K562 (cell line): Measurements from ENCODE around the gene PLEKHA1. TPM values are rescaled to one million over a fixed set of nuclear protein-coding genes. Genes with fewer than 3 reads are reported as not detected.
A peak's percentile ranks its signal among the peaks of the same experiment; 100 is the strongest.

Experiments
- ATAC-seq: fragments of 200-7000 bp; cut with Tn5 transposase; 3 replicates; pipeline ENCODE4 v1.9.1; 2020; ENCODE audit warnings: moderate library complexity
- BruUV-seq: library from RNA; stranded (reverse); fragments of 400-500 nt; replicated peaks from 2 replicates; lab custom pipeline; 2021; lab: Mats Ljungman, UMichigan
- CTCF ChIA-PET: fragments of 300-600 bp; formaldehyde crosslinking; extraction: SDS; loops from one replicate; lab custom pipeline; 2021; ENCODE audit warnings: low intra/inter-chr PET ratio; lab: Yijun Ruan, JAX
- POLR2A ChIA-PET: fragments of 300-600, 350-650 bp; sonication (Branson Sonifier 250); formaldehyde crosslinking; extraction: SDS; loops from one replicate; lab custom pipeline; 2021; ENCODE audit warnings: antibody characterized with exemption, inconsistent platforms; lab: Yijun Ruan, JAX
- DNase-seq, 4 experiments: peaks; one replicate each; pipeline versions ENCODE4 v3.0.0 to v3.0.0-alpha.2; 2011 to 2018; ENCODE audit warnings: low spot score in 3 of 4, mixed read lengths in 3 of 4; ENCODE audit errors: extremely low read depth in 1 of 4
- FAIRE-seq: peaks from 2 replicates; lab custom pipeline; 2011; peaks lifted over from hg19 to GRCh38; lab: Jason Lieb, UNC
- H2AFZ ChIP-seq: 2 replicates; pipeline ENCODE4 v1.6.0; 2011; ENCODE audit warnings: low read depth, low read length, control low read depth, inconsistent platforms
- H3K27ac ChIP-seq: fragments of 200-600 bp; 3 replicates; pipeline ENCODE4 v1.8.0; 2011; ENCODE audit warnings: low read depth, mild to moderate bottlenecking, control low read depth, inconsistent platforms, low read length, moderate library complexity, mixed read lengths; ENCODE audit errors: extremely low read depth
- H3K27me3 ChIP-seq, 2 experiments: fragments of 300-600 bp in 1 of 2; 2 replicates in 1 of 2; 3 replicates in 1 of 2; pipeline versions ENCODE4 v1.6.0 to v1.8.0; 2011; ENCODE audit warnings: inconsistent platforms in 2 of 2, low read length in 2 of 2, mild to moderate bottlenecking in 1 of 2, mixed read lengths in 1 of 2, moderate library complexity in 1 of 2; ENCODE audit not compliant: control insufficient read depth in 2 of 2, insufficient read depth in 2 of 2
- H3K36me3 ChIP-seq: fragments of 300-600 bp; 3 replicates; pipeline ENCODE4 v1.8.0; 2011; ENCODE audit warnings: mild to moderate bottlenecking, low read length, inconsistent platforms; ENCODE audit not compliant: control insufficient read depth, insufficient read depth
- H3K4me1 ChIP-seq, 2 experiments: fragments of 200-600 bp in 1 of 2; replicated peaks in 1 of 2; 2 replicates in 1 of 2; 3 replicates in 1 of 2; pipeline versions ENCODE4 v1.5.1 to v1.8.0; 2011; ENCODE audit warnings: inconsistent platforms in 2 of 2, low read length in 2 of 2, mild to moderate bottlenecking in 1 of 2, mixed read lengths in 1 of 2, moderate library complexity in 1 of 2; ENCODE audit not compliant: control insufficient read depth in 2 of 2, insufficient read depth in 2 of 2
- H3K4me2 ChIP-seq: 2 replicates; pipeline ENCODE4 v1.6.1; 2011; ENCODE audit warnings: low read length, control low read depth, inconsistent platforms, mixed read lengths; ENCODE audit not compliant: insufficient read depth
- H3K4me3 ChIP-seq: fragments of 200-600 bp; sonication (generic), shearing (Covaris generic); 2 replicates; pipeline ENCODE4 v1.5.1; 2016; ENCODE audit warnings: control low read depth, inconsistent platforms
- H3K79me2 ChIP-seq: fragments of 200-600 bp; 3 replicates; pipeline ENCODE4 v1.8.0; 2011; ENCODE audit warnings: low read length, inconsistent platforms; ENCODE audit not compliant: control insufficient read depth, insufficient read depth
- H3K9ac ChIP-seq, 2 experiments: 2 replicates each; pipeline versions ENCODE4 v1.6.0 to v1.6.1; 2011; ENCODE audit warnings: low read depth in 2 of 2, low read length in 2 of 2, control low read depth in 1 of 2, inconsistent platforms in 1 of 2, mild to moderate bottlenecking in 1 of 2, mixed read lengths in 1 of 2; ENCODE audit not compliant: insufficient read depth in 1 of 2
- H3K9me1 ChIP-seq: one replicate; pipeline ENCODE4 v1.6.0; 2011; ENCODE audit warnings: inconsistent platforms, mild to moderate bottlenecking, low read length, moderate library complexity; ENCODE audit not compliant: control insufficient read depth, insufficient read depth
- H3K9me3 ChIP-seq: replicated peaks from 2 replicates; pipeline ENCODE4 v1.5.1; 2011; ENCODE audit warnings: low read depth, low read length, inconsistent platforms; ENCODE audit not compliant: control insufficient read depth, insufficient read depth
- H4K20me1 ChIP-seq: replicated peaks from 2 replicates; pipeline ENCODE4 v1.6.1; 2011; ENCODE audit warnings: low read length, inconsistent platforms, mixed read lengths; ENCODE audit not compliant: control insufficient read depth, insufficient read depth
- C11orf30 ChIP-seq: fragments of 450-650 bp; IDR thresholded peaks from 2 replicates; pipeline ENCODE4 v1.6.1; 2016; ENCODE audit warnings: low read depth, mild to moderate bottlenecking
- EGR1 ChIP-seq: fragments of 450-650 bp; conservative IDR thresholded peaks from 2 replicates; pipeline ENCODE4 v1.6.1; 2017; ENCODE audit warnings: mild to moderate bottlenecking
- ELF4 ChIP-seq: fragments of 450-650 bp; formaldehyde crosslinking; IDR thresholded peaks from 2 replicates; pipeline ENCODE4 v1.4.0; 2022; ENCODE audit warnings: missing genetic modification characterization
- JUNB ChIP-seq: fragments of 450-650 bp; formaldehyde crosslinking; conservative IDR thresholded peaks from 2 replicates; pipeline ENCODE4 v1.4.0; 2020; ENCODE audit warnings: mild to moderate bottlenecking
- MAFG ChIP-seq: fragments of 450-650 bp; conservative IDR thresholded peaks from 2 replicates; pipeline ENCODE4 v1.6.1; 2016; ENCODE audit warnings: missing genetic modification characterization, missing compliant biosample characterization
- MAFK ChIP-seq: IDR thresholded peaks from 2 replicates; pipeline ENCODE4 v1.6.1; 2011; ENCODE audit warnings: low read length, improper control_type of control experiment
- NFE2L1 ChIP-seq: fragments of 450-650 bp; IDR thresholded peaks from 2 replicates; pipeline ENCODE4 v1.6.1; 2016; ENCODE audit warnings: missing genetic modification characterization, low read depth, mild to moderate bottlenecking, missing compliant biosample characterization, moderate library complexity, borderline replicate concordance
- PCBP2 ChIP-seq: fragments of 200-400 bp; formaldehyde crosslinking; IDR thresholded peaks from 2 replicates; pipeline ENCODE4 v1.6.1; 2018; ENCODE audit warnings: low read length, low read depth, mild to moderate bottlenecking, moderate library complexity; ENCODE audit not compliant: poor library complexity, severe bottlenecking
- SIRT6 ChIP-seq: IDR thresholded peaks from one replicate; pipeline ENCODE4 v1.6.1; 2012; ENCODE audit warnings: low read depth, mild to moderate bottlenecking, control low read depth, inconsistent platforms, low read length, moderate library complexity
- STAG1 ChIP-seq: sonication (generic); formaldehyde crosslinking; IDR thresholded peaks from 2 replicates; pipeline ENCODE4 v1.5.0; 2020; ENCODE audit warnings: missing genetic modification reagents, borderline replicate concordance
- TBL1XR1 ChIP-seq, 2 experiments: IDR thresholded peaks; 2 replicates each; pipeline ENCODE4 v1.6.1; 2012; ENCODE audit warnings: improper control_type of control experiment in 2 of 2, low read length in 2 of 2, mild to moderate bottlenecking in 1 of 2
- ZNF316 ChIP-seq: fragments of 450-650 bp; IDR thresholded peaks from 2 replicates; pipeline ENCODE4 v1.6.1; 2016
- in situ Hi-C: fragments of 300-500 bp; cut with MboI; formaldehyde crosslinking; loops from 4 replicates; pipeline ENCODE4 v1.15.0; 2018; ENCODE audit warnings: inconsistent platforms, mixed read lengths
- intact Hi-C: fragments of 100-400 bp; cut with micrococcal nuclease; formaldehyde crosslinking; loops from 2 replicates; pipeline ENCODE4 v1.14.2; 2022
- polyA plus RNA-seq, 8 experiments: library from polyadenylated mRNA; depleted of rRNA in 4 of 8; stranded (reverse) in 5 of 8; unstranded in 3 of 8; fragments of >200 nt; fragmentation: Nextera tagmentation in 2 of 8; fragmentation: Illumina TruSeq in 1 of 8; extraction: Ambion mirVana in 2 of 8; extraction: Trizol in 1 of 8; gene quantifications; 2 replicates each; pipeline versions ENCODE4 v1.2.1 to v1.2.3, GENCODE V29; 2011 to 2014; ENCODE audit warnings: inconsistent platforms in 1 of 8, missing spikeins in 1 of 8
- total RNA-seq, 7 experiments: library from RNA; depleted of rRNA in 6 of 7; stranded (reverse); fragments of >200 nt in 6 of 7; fragmentation: Illumina TruSeq in 2 of 7; extraction: Trizol in 2 of 7; gene quantifications; 2 replicates each; pipeline versions ENCODE4 v1.2.1 to v1.2.3, GENCODE V29; 2011 to 2021; ENCODE audit warnings: low replicate concordance in 1 of 7

Gene PLEKHA1
- total and polyA plus RNA-seq, 9 of the 15 experiments (the other 6 are each of a cell fraction or from before 2014, with no cell fraction given) = 0.05 to 4.7 (median 1.0) TPM

DNA sequence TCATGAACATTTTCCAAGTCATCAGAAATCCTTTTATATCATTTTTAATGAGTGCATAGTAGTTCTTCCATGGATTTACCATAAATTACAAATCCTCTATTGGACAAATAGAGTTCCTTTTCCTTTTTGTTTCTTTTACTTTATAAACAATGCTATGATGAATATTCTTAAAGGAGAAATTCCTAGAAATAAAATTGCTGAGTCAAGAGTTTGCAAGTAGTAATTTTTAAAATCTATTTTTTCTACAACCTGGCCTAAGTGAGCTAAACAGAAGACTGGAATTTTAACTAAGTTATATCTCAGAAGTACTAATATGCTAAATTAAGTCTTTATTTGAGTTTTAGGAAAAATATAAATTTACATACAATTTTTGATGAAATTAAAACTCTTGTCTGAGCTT, 38.8 kb downstream of the PLEKHA1 start:
- no peaks in the 10 kb centered on the region for H3K9me1 ChIP-seq
- POLR2A ChIA-PET = no interaction called here
- H4K20me1 ChIP-seq = no peaks in the 10 kb centered on the region
- CTCF ChIA-PET = no interaction called here
- no peak overlapping the region for H3K4me2 ChIP-seq
- intact Hi-C loops = no loop called here
- H3K9me3 ChIP-seq = no peaks in the 10 kb centered on the region
- no peak overlapping the region for H3K9ac ChIP-seq
- DNase-seq (no peak), ATAC-seq (no peak), FAIRE-seq (no peak)
- BruUV-seq = no TSS peak
- no peak overlapping the region for H3K27ac ChIP-seq
- no peaks in the 10 kb centered on the region for H3K36me3 ChIP-seq
- no peaks in the 10 kb centered on the region for H3K27me3 ChIP-seq
- TF ChIP-seq EGR1 = no peak
- peak; percentile 38; the same call in 1 of the 2 replicates for TF ChIP-seq C11orf30
- no peak for TF ChIP-seq NFE2L1 (tag)
- TF ChIP-seq STAG1 (CRISPR knock-in tag) = no peak
- TF ChIP-seq SIRT6 = no peak
- TF ChIP-seq MAFG (tag) = 0 out of 2 replicates have a peak, but pooled peaks have one; percentile 20
- TF ChIP-seq ELF4 (CRISPR knock-in tag) = no peak
- no peak for TF ChIP-seq JUNB (CRISPR knock-in tag)
- TF ChIP-seq ZNF316 = peak; percentile 68
- no peak for TF ChIP-seq TBL1XR1 (IDR thresholded peaks at IDR 0.05; ENCODE audit: low read length in 2 of 2)
- TF ChIP-seq PCBP2 = no peak
- peak; percentile 27; the same call in 1 of the 2 replicates for TF ChIP-seq MAFK
- in situ Hi-C loops = no loop called here
- no peaks in the 10 kb centered on the region for H3K79me2 ChIP-seq
- no peaks in the 10 kb centered on the region for H3K4me1 ChIP-seq
- H3K4me3 ChIP-seq = no peak overlapping the region
- no peak overlapping the region for H2AFZ ChIP-seq
